Stimulated activated naive B cell treated with anti-CD40 and anti-IgM and Interleukin-4, amounts not matched to agents 10 μg/mL and 1 μg/mL and 100 μg/mL, for 72 hours (primary cell): Measurements from ENCODE around the gene CCR7.

Experiments used
- ATAC-seq, 2 donors: fragments of 150-1000 bp; cut with Tn5 transposase; replicated peaks; 2 replicates each; pipeline ENCODE4 v1.10.0; 2021; ENCODE audit warnings: moderate library complexity in 1 of 2
- DNase-seq: peaks from one replicate; pipeline ENCODE4 v3.0.0; 2021
- H3K27ac Mint-ChIP-seq: one replicate; pipeline ENCODE4 v1.8.0; 2022; ENCODE audit warnings: mild to moderate bottlenecking, mixed read lengths
- H3K27me3 Mint-ChIP-seq, 2 donors: one replicate each; pipeline ENCODE4 v1.8.0; 2022; ENCODE audit warnings: mixed read lengths in 2 of 2
- H3K36me3 Mint-ChIP-seq, 2 donors: one replicate each; pipeline ENCODE4 v1.8.0; 2022; ENCODE audit warnings: mixed read lengths in 2 of 2, mild to moderate bottlenecking in 1 of 2
- H3K4me1 Mint-ChIP-seq, 2 donors: one replicate each; pipeline ENCODE4 v1.8.0; 2022; ENCODE audit warnings: mixed read lengths in 2 of 2, mild to moderate bottlenecking in 1 of 2
- H3K4me3 Mint-ChIP-seq, 2 donors: one replicate each; pipeline ENCODE4 v1.8.0; 2022; ENCODE audit warnings: mild to moderate bottlenecking in 2 of 2, mixed read lengths in 2 of 2, moderate library complexity in 1 of 2
- H3K9me3 Mint-ChIP-seq, 2 donors: one replicate each; pipeline ENCODE4 v1.8.0; 2022; ENCODE audit warnings: mixed read lengths in 2 of 2, mild to moderate bottlenecking in 1 of 2

The CCR7 gene

DNA sequence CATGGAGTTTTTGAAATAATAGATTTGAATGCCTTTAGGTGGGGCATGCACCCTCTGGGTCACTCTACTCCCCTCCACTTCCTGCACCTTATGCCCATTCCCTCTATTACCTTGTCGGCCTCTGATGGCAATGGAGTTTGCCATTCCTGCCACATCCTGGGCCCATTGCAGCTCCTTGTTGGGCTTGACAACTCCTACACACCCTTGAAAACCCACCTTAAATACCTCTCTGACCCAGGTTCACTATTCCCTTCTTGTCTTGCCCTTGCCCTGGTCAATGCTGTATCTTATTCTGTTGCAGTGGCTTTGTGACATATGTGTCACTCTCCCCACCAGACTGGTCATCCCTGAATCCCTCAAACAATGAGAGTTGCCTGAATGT lies 2.4 kb downstream of the CCR7 start:
- Mint-ChIP-seq H3K27me3 (no peaks in the 10 kb centered on the region), H3K4me3 (peak overlapping the region; percentile 89 to 98), H3K27ac (peak overlapping the region; percentile 100)

DNA sequence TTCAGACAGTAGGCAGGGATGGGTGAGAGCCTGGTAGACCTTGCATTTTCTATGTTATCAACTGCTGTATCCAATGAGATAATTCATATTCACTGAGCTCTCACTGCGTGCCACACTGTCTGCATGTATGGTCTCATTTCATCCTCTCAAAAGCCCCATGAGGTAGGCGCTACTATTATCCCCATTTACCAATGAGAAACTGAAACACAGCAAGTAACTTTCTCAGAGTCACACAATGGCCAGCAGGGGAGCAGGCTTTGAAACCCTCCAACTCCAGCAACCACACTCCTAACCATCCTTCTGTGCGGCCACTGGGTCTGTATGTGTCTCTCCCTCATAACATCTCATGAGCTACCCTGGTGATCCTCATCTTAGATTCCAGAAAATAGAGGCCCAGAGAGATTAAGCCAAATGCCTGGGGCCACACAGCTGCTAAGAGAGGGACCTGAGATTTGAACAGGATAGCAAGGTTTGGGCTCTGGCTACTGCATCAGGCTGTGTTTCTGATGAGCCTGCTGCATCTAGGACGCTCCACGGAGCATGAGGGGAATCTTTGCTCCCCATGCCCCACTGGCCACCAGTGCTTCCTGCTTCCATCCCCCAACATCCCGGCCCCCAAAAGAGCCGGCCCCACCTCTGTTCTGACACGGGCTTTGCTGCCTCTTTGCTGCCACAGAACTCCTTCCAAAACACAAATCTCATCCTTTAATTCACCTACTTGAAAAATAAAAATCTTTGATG lies 3.2 kb downstream of the CCR7 start:
- ATAC-seq, result peak; percentile 56 to 58
- peaks cover 57 to 97% of the 10 kb centered on the region in 2 donors for H3K4me1 Mint-ChIP-seq
- H3K4me3 Mint-ChIP-seq, result peak overlapping the region; percentile 89 to 98
- DNase-seq, result peak; percentile 73
- H3K36me3 Mint-ChIP-seq, result peaks cover 68 to 81% of the 10 kb centered on the region in 2 donors
- no peaks in the 10 kb centered on the region for H3K9me3 Mint-ChIP-seq
- peak overlapping the region; percentile 100 for H3K27ac Mint-ChIP-seq
- H3K27me3 Mint-ChIP-seq, result no peaks in the 10 kb centered on the region

More for the DNA sequence above, 2.4 kb downstream of the CCR7 start:
- H3K36me3 Mint-ChIP-seq, result peaks cover 60 to 73% of the 10 kb centered on the region in 2 donors
- H3K4me1 Mint-ChIP-seq, result peaks cover 50 to 89% of the 10 kb centered on the region in 2 donors
- DNase-seq, result no peak
- H3K9me3 Mint-ChIP-seq, result no peaks in the 10 kb centered on the region
- no peak for ATAC-seq

DNA sequence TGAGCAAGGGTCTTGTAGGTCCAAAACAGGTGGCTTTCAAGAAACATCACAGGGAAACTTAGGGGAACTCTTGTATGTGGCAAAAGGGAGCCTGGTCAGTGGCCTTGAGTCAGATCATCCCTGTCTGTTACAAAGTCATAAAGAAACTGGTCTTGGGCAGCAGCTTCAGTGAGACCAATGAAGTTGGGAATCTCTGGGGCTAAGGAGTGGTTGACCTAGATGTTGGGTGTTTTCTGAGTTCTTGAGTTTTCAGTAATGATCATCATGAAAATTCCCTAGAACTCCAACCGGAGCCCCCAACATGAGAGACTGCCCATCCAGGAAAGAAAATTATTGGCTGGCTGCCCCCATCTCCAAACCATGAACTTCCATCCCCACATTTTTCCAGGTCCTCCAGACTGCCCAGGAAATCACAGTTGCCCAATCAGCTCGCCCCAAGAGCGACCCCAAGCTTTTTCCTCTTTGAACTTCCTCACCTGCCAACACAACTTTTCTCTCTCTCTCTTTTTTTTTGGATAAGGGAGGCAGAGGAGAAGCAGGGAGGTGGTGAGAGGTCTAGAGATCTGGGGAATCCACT lies 3.9 kb downstream of the CCR7 start:
- DNase-seq, result no peak
- no peaks in the 10 kb centered on the region for H3K9me3 Mint-ChIP-seq
- ATAC-seq, result peak; percentile 38 to 43
- peaks cover 74 to 87% of the 10 kb centered on the region in 2 donors for H3K36me3 Mint-ChIP-seq
- peaks cover 64 to 98% of the 10 kb centered on the region in 2 donors for H3K4me1 Mint-ChIP-seq
- H3K4me3 Mint-ChIP-seq, result peak overlapping the region; percentile 89 to 98
- no peaks in the 10 kb centered on the region for H3K27me3 Mint-ChIP-seq
- peak overlapping the region; percentile 100 for H3K27ac Mint-ChIP-seq

DNA sequence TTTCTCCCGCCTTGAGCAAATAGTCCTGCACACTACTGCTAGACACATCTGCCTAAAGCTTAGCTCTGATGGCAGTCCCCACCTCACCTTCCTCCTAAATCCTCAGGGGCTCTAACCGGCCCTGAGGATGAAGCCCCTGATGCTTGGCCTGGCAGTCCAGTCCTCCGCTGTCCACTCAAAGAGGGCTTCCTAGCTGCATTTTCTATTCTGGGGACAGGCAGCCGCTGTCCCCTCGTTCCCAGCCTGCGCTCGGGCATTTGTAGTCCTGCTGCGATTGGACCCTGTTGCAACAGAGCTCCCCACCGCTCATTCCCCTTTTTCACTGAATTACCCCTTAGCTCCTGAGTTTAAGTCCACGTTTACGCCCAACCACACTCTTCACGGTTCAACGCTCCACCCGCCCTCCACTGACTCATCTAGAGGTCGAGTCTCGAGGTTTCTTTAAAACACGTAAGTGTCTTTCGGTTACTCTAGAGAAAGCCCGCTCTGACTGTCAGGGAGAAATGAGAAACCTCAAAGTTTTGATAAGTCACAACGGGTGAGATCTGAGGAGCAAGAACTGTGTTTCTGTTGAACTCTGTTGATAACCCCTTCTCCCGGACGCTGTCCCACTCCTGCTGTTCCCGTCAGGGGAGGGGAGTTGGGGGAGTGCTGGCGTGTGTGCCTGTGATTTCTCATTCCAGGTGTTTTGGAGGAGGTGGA lies 4.5 kb downstream of the CCR7 start:
- H3K4me3 Mint-ChIP-seq, result peak overlapping the region; percentile 89 to 98
- ATAC-seq (peak; percentile 62 to 74), DNase-seq (peak; percentile 91)
- H3K9me3 Mint-ChIP-seq, result no peaks in the 10 kb centered on the region
- peak overlapping the region; percentile 100 for H3K27ac Mint-ChIP-seq
- peaks cover 64 to 98% of the 10 kb centered on the region in 2 donors for H3K4me1 Mint-ChIP-seq
- H3K27me3 Mint-ChIP-seq, result no peaks in the 10 kb centered on the region
- H3K36me3 Mint-ChIP-seq, result peaks cover 77 to 94% of the 10 kb centered on the region in 2 donors

GRCh38 chr17:40559954-40560591 lies 5.2 kb downstream of the CCR7 start:
- no peaks in the 10 kb centered on the region for H3K9me3 Mint-ChIP-seq
- H3K4me1 Mint-ChIP-seq, result peaks cover 66 to 98% of the 10 kb centered on the region in 2 donors
- peak; percentile 71 for DNase-seq
- peaks cover 81 to 95% of the 10 kb centered on the region in 2 donors for H3K36me3 Mint-ChIP-seq
- peak; percentile 15 to 24 for ATAC-seq
- H3K27me3 Mint-ChIP-seq, result no peaks in the 10 kb centered on the region
- peak overlapping the region; percentile 100 for H3K27ac Mint-ChIP-seq
- peak overlapping the region; percentile 89 to 98 for H3K4me3 Mint-ChIP-seq

- Mint-ChIP-seq H3K9me3 (no peaks in the 10 kb centered on the region), H3K4me3 (peak overlapping the region; percentile 89 to 98), H3K4me1 (peaks cover 71 to 98% of the 10 kb centered on the region in 2 donors), H3K27me3 (no peaks in the 10 kb centered on the region), H3K27ac (peak overlapping the region; percentile 100), H3K36me3 (peaks cover 81 to 95% of the 10 kb centered on the region in 2 donors)
- no peak for DNase-seq
- ATAC-seq, result no peak
Observed at GRCh38 chr17:40559564-40559916, 5.7 kb downstream of the CCR7 start.

DNA sequence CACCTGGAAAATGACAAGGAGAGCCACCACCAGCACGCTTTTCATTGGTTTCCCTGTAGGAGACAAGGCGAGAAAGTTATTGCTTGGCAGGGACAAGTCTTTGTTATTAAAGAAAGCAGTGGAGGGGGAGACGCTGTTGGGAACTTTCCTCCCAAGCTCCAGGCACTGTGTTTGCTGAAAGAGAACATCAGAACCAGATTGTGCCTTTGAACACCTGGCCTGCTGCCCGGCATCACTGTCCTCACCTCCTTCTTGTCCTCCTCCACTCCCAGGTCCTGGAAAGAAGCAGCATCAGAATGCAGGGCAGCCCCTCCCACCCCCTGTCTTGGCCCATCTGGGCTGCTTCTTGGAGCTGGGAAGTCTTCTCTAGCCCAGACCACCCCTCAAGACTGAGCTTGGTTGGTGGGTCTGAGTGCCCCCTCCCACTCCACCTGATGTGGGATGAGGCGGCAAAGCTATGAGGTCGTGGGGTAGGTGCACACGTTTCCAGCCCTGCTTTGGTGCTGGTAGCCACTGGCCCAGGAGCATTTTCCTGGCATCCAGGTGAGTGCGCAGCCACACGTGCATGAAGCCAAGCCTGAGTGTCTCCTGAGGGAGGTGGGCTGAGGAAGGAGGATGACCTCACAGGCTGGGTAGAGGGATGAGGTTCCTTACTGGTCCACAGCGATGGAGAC lies 6.2 kb downstream of the CCR7 start:
- Mint-ChIP-seq H3K36me3 (peaks cover 82 to 95% of the 10 kb centered on the region in 2 donors), H3K4me3 (peak overlapping the region; percentile 89 to 98), H3K4me1 (peaks cover 76 to 100% of the 10 kb centered on the region in 2 donors), H3K27ac (peak overlapping the region; percentile 100), H3K9me3 (no peaks in the 10 kb centered on the region), H3K27me3 (no peaks in the 10 kb centered on the region)
- ATAC-seq (no peak), DNase-seq (no peak)

- Mint-ChIP-seq H3K4me3 (peak overlapping the region; percentile 67 to 89), H3K9me3 (no peaks in the 10 kb centered on the region), H3K27ac (peak overlapping the region; percentile 100), H3K4me1 (peaks cover 79 to 100% of the 10 kb centered on the region in 2 donors), H3K27me3 (no peaks in the 10 kb centered on the region), H3K36me3 (peaks cover 80 to 95% of the 10 kb centered on the region in 2 donors)
- no peak for ATAC-seq
- no peak for DNase-seq
Observed at GRCh38 chr17:40558300-40558889, 6.9 kb downstream of the CCR7 start.

DNA sequence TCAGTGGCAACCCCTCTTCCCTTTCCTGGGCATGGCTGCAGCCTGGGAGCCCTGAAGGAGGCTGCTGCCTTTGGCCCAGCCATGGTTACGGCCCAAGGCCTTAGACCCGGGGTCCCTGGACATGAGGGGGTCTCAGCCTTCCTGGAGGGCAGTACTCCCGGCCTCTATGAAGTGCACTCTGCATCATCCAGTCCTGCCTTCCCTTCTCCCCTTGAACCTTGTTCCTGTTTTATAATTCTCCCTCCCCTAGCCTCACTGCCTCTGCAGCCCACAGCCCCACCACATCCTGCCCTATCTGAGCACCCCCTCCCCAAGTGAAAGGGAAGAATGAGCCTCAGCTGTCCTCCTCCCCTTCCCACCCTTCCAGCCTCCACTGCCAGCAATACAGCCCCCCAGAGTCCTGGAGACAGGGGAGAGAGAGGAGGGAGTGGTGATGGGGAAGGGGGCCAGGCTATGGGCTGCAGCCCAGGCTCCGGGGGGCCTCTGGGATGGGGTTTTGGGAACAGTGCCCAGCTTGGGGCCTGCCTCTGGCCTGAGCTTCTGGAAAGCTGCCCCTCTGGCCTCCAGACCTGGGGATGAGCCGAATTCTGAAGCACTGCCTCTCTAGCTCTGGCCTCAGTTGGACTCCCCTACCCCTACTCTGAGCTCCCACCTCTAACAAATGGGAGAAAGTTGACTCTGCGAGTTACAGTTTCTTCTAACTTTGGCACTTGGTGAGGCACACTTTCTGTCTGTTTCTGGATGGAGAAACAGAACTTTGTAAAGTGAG lies 7.6 kb downstream of the CCR7 start:
- H3K4me3 Mint-ChIP-seq, result peak overlapping the region; percentile 76 to 89
- peaks cover 80 to 100% of the 10 kb centered on the region in 2 donors for H3K4me1 Mint-ChIP-seq
- no peaks in the 10 kb centered on the region for H3K27me3 Mint-ChIP-seq
- H3K9me3 Mint-ChIP-seq, result no peaks in the 10 kb centered on the region
- peaks cover 79 to 94% of the 10 kb centered on the region in 2 donors for H3K36me3 Mint-ChIP-seq
- DNase-seq (no peak), ATAC-seq (no peak)
- H3K27ac Mint-ChIP-seq, result peak overlapping the region; percentile 100

- H3K9me3 Mint-ChIP-seq, result no peaks in the 10 kb centered on the region
- H3K27me3 Mint-ChIP-seq, result peaks cover 0 to 4% of the 10 kb centered on the region in 2 donors
- ATAC-seq (no peak), DNase-seq (no peak)
- peak overlapping the region; percentile 100 for H3K27ac Mint-ChIP-seq
- peak overlapping the region; percentile 76 to 89 for H3K4me3 Mint-ChIP-seq
- peaks cover 81 to 100% of the 10 kb centered on the region in 2 donors for H3K4me1 Mint-ChIP-seq
- peaks cover 79 to 94% of the 10 kb centered on the region in 2 donors for H3K36me3 Mint-ChIP-seq
Observed at GRCh38 chr17:40556884-40557414, 8.3 kb downstream of the CCR7 start.

GRCh38 chr17:40556198-40556661 lies 9.0 kb downstream of the CCR7 start:
- no peak for ATAC-seq
- peaks cover 87 to 100% of the 10 kb centered on the region in 2 donors for H3K4me1 Mint-ChIP-seq
- DNase-seq, result no peak

DNA sequence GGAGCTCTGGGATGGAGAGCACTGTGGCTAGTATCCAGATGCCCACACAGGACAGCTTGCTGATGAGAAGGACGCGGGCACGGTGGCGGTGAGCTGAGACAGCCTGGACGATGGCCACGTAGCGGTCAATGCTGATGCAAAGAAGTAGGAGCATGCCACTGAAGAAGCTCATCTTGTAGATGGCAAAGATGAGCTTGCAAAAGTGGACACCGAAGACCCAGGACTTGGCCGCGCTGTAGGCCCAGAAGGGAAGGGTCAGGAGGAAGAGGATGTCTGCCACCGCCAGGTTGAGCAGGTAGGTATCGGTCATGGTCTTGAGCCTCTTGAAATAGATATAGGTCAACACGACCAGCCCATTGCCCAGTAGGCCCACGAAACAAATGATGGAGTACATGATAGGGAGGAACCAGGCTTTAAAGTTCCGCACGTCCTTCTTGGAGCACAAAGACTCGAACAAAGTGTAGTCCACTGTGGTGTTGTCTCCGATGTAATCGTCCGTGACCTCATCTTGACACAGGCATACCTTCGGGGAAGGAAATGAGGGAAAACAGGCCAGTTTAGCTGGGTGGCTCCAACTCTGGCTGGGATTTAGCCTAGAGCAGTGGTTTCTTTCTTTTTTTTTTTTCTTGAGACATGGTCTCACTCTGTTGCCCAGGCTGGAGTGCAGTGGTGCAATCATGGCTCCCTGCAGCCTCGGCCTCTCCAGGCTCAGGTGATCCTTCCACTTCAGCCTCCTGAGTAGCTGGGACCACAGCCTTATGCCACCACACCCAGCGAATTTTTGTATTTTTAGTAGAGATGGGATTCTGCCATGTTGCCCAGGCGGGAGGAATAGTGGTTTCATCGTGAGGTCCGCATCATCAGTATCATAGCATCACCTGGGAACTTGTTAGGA lies 9.7 kb downstream of the CCR7 start:
- peaks cover 0 to 4% of the 10 kb centered on the region in 2 donors for H3K27me3 Mint-ChIP-seq
- ATAC-seq, result no peak
- H3K4me1 Mint-ChIP-seq, result peaks cover 88 to 100% of the 10 kb centered on the region in 2 donors
- no peak for DNase-seq
- no peaks in the 10 kb centered on the region for H3K9me3 Mint-ChIP-seq
- peak overlapping the region; percentile 100 for H3K27ac Mint-ChIP-seq
- peaks cover 74 to 90% of the 10 kb centered on the region in 2 donors for H3K36me3 Mint-ChIP-seq
- peak overlapping the region; percentile 72 to 75 for H3K4me3 Mint-ChIP-seq

More at GRCh38 chr17:40556198-40556661, 9.0 kb downstream of the CCR7 start:
- peak overlapping the region; percentile 76 to 89 for H3K4me3 Mint-ChIP-seq
- peaks cover 0 to 4% of the 10 kb centered on the region in 2 donors for H3K27me3 Mint-ChIP-seq
- H3K36me3 Mint-ChIP-seq, result peaks cover 78 to 94% of the 10 kb centered on the region in 2 donors
- H3K27ac Mint-ChIP-seq, result peak overlapping the region; percentile 100
- H3K9me3 Mint-ChIP-seq, result no peaks in the 10 kb centered on the region
